ENCODE measurements around the gene IP6K1. TPM values are rescaled to one million over a fixed set of nuclear protein-coding genes. Genes with fewer than 3 reads are reported as not detected.

The IP6K1 gene
- total and polyA plus RNA-seq, 2 experiments from 2014 or later, result 10.7 to 35.5 TPM

DNA sequence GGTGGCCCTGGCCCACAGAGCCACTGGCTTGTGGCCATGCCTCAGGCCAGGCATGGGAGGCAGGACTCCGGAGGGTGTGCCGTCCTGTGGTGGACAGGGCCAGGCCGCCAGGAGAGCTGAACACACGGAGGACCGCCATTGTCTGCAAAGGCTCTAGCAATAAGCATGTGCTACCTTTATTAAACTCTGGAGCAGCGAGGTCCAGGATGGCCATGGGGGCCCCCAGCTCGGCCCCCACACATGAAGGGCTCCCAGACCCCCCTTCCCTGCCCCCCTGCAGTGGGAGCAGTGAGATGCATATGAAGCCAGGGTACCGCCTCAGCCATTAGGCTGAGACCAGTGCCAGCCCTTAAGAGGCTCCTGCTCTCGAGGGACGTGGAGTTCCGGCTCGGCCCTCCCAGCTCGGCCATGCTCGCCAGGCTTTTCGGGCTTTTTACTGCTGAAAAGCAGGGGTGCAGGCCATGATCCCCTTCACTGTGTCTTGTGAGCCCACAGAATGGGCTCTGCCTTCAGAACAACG lies 69.6 kb downstream of the IP6K1 start (continued):
- no peak for TF ChIP-seq ZNF462 (CRISPR knock-in tag; IDR thresholded peaks at IDR 0.05)
- TF ChIP-seq REST (IDR thresholded peaks at IDR 0.05; ENCODE audit: unreplicated experiment), result no peak
- TF ChIP-seq STAT1 (IDR thresholded peaks at IDR 0.05; ENCODE audit: unreplicated experiment), result no peak
- TF ChIP-seq JUNB (IDR thresholded peaks at IDR 0.05; ENCODE audit: unreplicated experiment), result no peak
- no peak for TF ChIP-seq EZH2phosphoT487 (IDR thresholded peaks at IDR 0.05; ENCODE audit: unreplicated experiment)
- TF ChIP-seq POLR2AphosphoS5 (IDR thresholded peaks at IDR 0.05; ENCODE audit: low read depth), result no peak
- no peak for TF ChIP-seq EZH2 (IDR thresholded peaks at IDR 0.05; ENCODE audit: low read depth, unreplicated experiment)
- no peak for TF ChIP-seq ZNF331 (CRISPR knock-in tag; IDR thresholded peaks at IDR 0.05; ENCODE audit: low read depth)
- no peak for TF ChIP-seq CREB1 (CRISPR knock-in tag; IDR thresholded peaks at IDR 0.05; ENCODE audit: low read depth)

Data from GM23338 (cell line).